K562 (cell line): Measurements from ENCODE around the gene SLC10A3. TPM values are rescaled to one million over a fixed set of nuclear protein-coding genes. Genes with fewer than 3 reads are reported as not detected.

Source experiments
- ATAC-seq: fragments of 200-7000 bp; cut with Tn5 transposase; 3 replicates; pipeline ENCODE4 v1.9.1; 2020; ENCODE audit warnings: moderate library complexity
- Bru-seq: library from RNA; stranded (reverse); fragments of 400-500 nt; gene quantifications from one replicate; lab custom pipeline; 2021; lab: Mats Ljungman, UMichigan
- BruChase-seq, 2 experiments: library from RNA; stranded (reverse); fragments of 400-500 nt; gene quantifications; one replicate each; lab custom pipeline; 2021; lab: Mats Ljungman, UMichigan
- BruUV-seq: library from RNA; stranded (reverse); fragments of 400-500 nt; replicated peaks from 2 replicates; lab custom pipeline; 2021; lab: Mats Ljungman, UMichigan
- CTCF ChIA-PET: fragments of 300-600 bp; formaldehyde crosslinking; extraction: SDS; loops from one replicate; lab custom pipeline; 2021; ENCODE audit warnings: low intra/inter-chr PET ratio; lab: Yijun Ruan, JAX
- POLR2A ChIA-PET: fragments of 300-600, 350-650 bp; sonication (Branson Sonifier 250); formaldehyde crosslinking; extraction: SDS; loops from one replicate; lab custom pipeline; 2021; ENCODE audit warnings: antibody characterized with exemption, inconsistent platforms; lab: Yijun Ruan, JAX
- DNase-seq, 4 experiments: peaks; one replicate each; pipeline versions ENCODE4 v3.0.0 to v3.0.0-alpha.2; 2011 to 2018; ENCODE audit warnings: low spot score in 3 of 4, mixed read lengths in 3 of 4; ENCODE audit errors: extremely low read depth in 1 of 4
- FAIRE-seq: peaks from 2 replicates; lab custom pipeline; 2011; peaks lifted over from hg19 to GRCh38; lab: Jason Lieb, UNC
- H2AFZ ChIP-seq: 2 replicates; pipeline ENCODE4 v1.6.0; 2011; ENCODE audit warnings: low read depth, low read length, control low read depth, inconsistent platforms
- H3K27ac ChIP-seq: fragments of 200-600 bp; 3 replicates; pipeline ENCODE4 v1.8.0; 2011; ENCODE audit warnings: low read depth, mild to moderate bottlenecking, control low read depth, inconsistent platforms, low read length, moderate library complexity, mixed read lengths; ENCODE audit errors: extremely low read depth
- H3K27me3 ChIP-seq, 2 experiments: fragments of 300-600 bp in 1 of 2; 2 replicates in 1 of 2; 3 replicates in 1 of 2; pipeline versions ENCODE4 v1.6.0 to v1.8.0; 2011; ENCODE audit warnings: inconsistent platforms in 2 of 2, low read length in 2 of 2, mild to moderate bottlenecking in 1 of 2, mixed read lengths in 1 of 2, moderate library complexity in 1 of 2; ENCODE audit not compliant: control insufficient read depth in 2 of 2, insufficient read depth in 2 of 2
- H3K36me3 ChIP-seq: fragments of 300-600 bp; 3 replicates; pipeline ENCODE4 v1.8.0; 2011; ENCODE audit warnings: mild to moderate bottlenecking, low read length, inconsistent platforms; ENCODE audit not compliant: control insufficient read depth, insufficient read depth
- H3K4me1 ChIP-seq, 2 experiments: fragments of 200-600 bp in 1 of 2; replicated peaks in 1 of 2; 2 replicates in 1 of 2; 3 replicates in 1 of 2; pipeline versions ENCODE4 v1.5.1 to v1.8.0; 2011; ENCODE audit warnings: inconsistent platforms in 2 of 2, low read length in 2 of 2, mild to moderate bottlenecking in 1 of 2, mixed read lengths in 1 of 2, moderate library complexity in 1 of 2; ENCODE audit not compliant: control insufficient read depth in 2 of 2, insufficient read depth in 2 of 2
- H3K4me2 ChIP-seq: 2 replicates; pipeline ENCODE4 v1.6.1; 2011; ENCODE audit warnings: low read length, control low read depth, inconsistent platforms, mixed read lengths; ENCODE audit not compliant: insufficient read depth
- H3K4me3 ChIP-seq: fragments of 200-600 bp; sonication (generic), shearing (Covaris generic); 2 replicates; pipeline ENCODE4 v1.5.1; 2016; ENCODE audit warnings: control low read depth, inconsistent platforms
- H3K79me2 ChIP-seq: fragments of 200-600 bp; 3 replicates; pipeline ENCODE4 v1.8.0; 2011; ENCODE audit warnings: low read length, inconsistent platforms; ENCODE audit not compliant: control insufficient read depth, insufficient read depth
- H3K9ac ChIP-seq, 2 experiments: 2 replicates each; pipeline versions ENCODE4 v1.6.0 to v1.6.1; 2011; ENCODE audit warnings: low read depth in 2 of 2, low read length in 2 of 2, control low read depth in 1 of 2, inconsistent platforms in 1 of 2, mild to moderate bottlenecking in 1 of 2, mixed read lengths in 1 of 2; ENCODE audit not compliant: insufficient read depth in 1 of 2
- H3K9me1 ChIP-seq: one replicate; pipeline ENCODE4 v1.6.0; 2011; ENCODE audit warnings: inconsistent platforms, mild to moderate bottlenecking, low read length, moderate library complexity; ENCODE audit not compliant: control insufficient read depth, insufficient read depth
- H3K9me3 ChIP-seq: replicated peaks from 2 replicates; pipeline ENCODE4 v1.5.1; 2011; ENCODE audit warnings: low read depth, low read length, inconsistent platforms; ENCODE audit not compliant: control insufficient read depth, insufficient read depth
- H4K20me1 ChIP-seq: replicated peaks from 2 replicates; pipeline ENCODE4 v1.6.1; 2011; ENCODE audit warnings: low read length, inconsistent platforms, mixed read lengths; ENCODE audit not compliant: control insufficient read depth, insufficient read depth
- CBX2 ChIP-seq: fragments of 200-600 bp; sonication (generic); IDR thresholded peaks from one replicate; pipeline ENCODE4 v1.6.1; 2012; ENCODE audit warnings: mild to moderate bottlenecking, low read length, inconsistent platforms; ENCODE audit not compliant: insufficient read depth, poor library complexity, severe bottlenecking
- CEBPG ChIP-seq, 3 experiments: fragments of 200-800 bp in 1 of 3; sonication (Bioruptor generic) in 1 of 3; sonication (generic) in 1 of 3; formaldehyde crosslinking in 1 of 3; IDR thresholded peaks in 2 of 3; conservative IDR thresholded peaks in 1 of 3; 2 replicates each; pipeline versions ENCODE4 v1.6.1 to v1.8.0; 2016 to 2022; ENCODE audit warnings: missing compliant biosample characterization in 2 of 3, missing genetic modification characterization in 2 of 3, mild to moderate bottlenecking in 1 of 3, missing genetic modification reagents in 1 of 3
- KLF10 ChIP-seq: fragments of 250-450 bp; sonication (Bioruptor Pico); IDR thresholded peaks from 2 replicates; pipeline ENCODE4 v1.6.1; 2021; ENCODE audit warnings: matching md5 sums
- MIER1 ChIP-seq: fragments of 450-650 bp; IDR thresholded peaks from 2 replicates; pipeline ENCODE4 v1.6.1; 2016; ENCODE audit warnings: antibody characterized with exemption, mild to moderate bottlenecking, low read depth
- NBN ChIP-seq: fragments of 450-650 bp; IDR thresholded peaks from 2 replicates; pipeline ENCODE4 v1.6.1; 2016; ENCODE audit warnings: low read depth, mild to moderate bottlenecking
- NELFE ChIP-seq: IDR thresholded peaks from 2 replicates; pipeline ENCODE4 v1.6.1; 2011; ENCODE audit warnings: mild to moderate bottlenecking; ENCODE audit not compliant: insufficient read depth, insufficient read length
- NFIC ChIP-seq: fragments of 450-650 bp; IDR thresholded peaks from 2 replicates; pipeline ENCODE4 v1.6.1; 2017; ENCODE audit warnings: mild to moderate bottlenecking, inconsistent platforms
- POLR2AphosphoS5 ChIP-seq: IDR thresholded peaks from 2 replicates; pipeline ENCODE4 v1.6.1; 2011; ENCODE audit warnings: mild to moderate bottlenecking, low read depth, low read length, moderate library complexity; ENCODE audit not compliant: control insufficient read depth, insufficient read depth
- RBM15 ChIP-seq: fragments of 200-400 bp; formaldehyde crosslinking; IDR thresholded peaks from 2 replicates; pipeline ENCODE4 v1.6.1; 2018; ENCODE audit warnings: mild to moderate bottlenecking, low read length, moderate library complexity; ENCODE audit not compliant: insufficient read depth
- SAFB2 ChIP-seq: fragments of 200-400 bp; formaldehyde crosslinking; IDR thresholded peaks from 2 replicates; pipeline ENCODE4 v1.6.1; 2018; ENCODE audit warnings: borderline replicate concordance, low read length, low read depth, moderate library complexity; ENCODE audit not compliant: severe bottlenecking
- STAT5B ChIP-seq: fragments of 250-450 bp; sonication (Bioruptor Pico); IDR thresholded peaks from 2 replicates; pipeline ENCODE4 v1.8.0; 2021; ENCODE audit warnings: mild to moderate bottlenecking, inconsistent platforms
- TSC22D4 ChIP-seq: fragments of 450-650 bp; IDR thresholded peaks from 2 replicates; pipeline ENCODE4 v1.6.1; 2016; ENCODE audit warnings: missing genetic modification characterization, missing biosample characterization, control low read depth
- WGBS: fragments of 100-300 bp; shearing (Covaris generic); methylation state at CpG from one replicate; pipeline ENCODE4 v1.1.6; 2016; ENCODE audit warnings: low coverage, mixed read lengths; ENCODE audit not compliant: insufficient coverage; ENCODE audit errors: missing lambda C conversion rate; 5-methylcytosine and 5-hydroxymethylcytosine counted together
- in situ Hi-C: fragments of 300-500 bp; cut with MboI; formaldehyde crosslinking; loops from 4 replicates; pipeline ENCODE4 v1.15.0; 2018; ENCODE audit warnings: inconsistent platforms, mixed read lengths
- intact Hi-C: fragments of 100-400 bp; cut with micrococcal nuclease; formaldehyde crosslinking; loops from 2 replicates; pipeline ENCODE4 v1.14.2; 2022
- long read RNA-seq, 3 experiments: library from polyadenylated mRNA in 2 of 3; library from RNA in 1 of 3; unstranded in 2 of 3; stranded (forward) in 1 of 3; transcript quantifications; one replicate each; pipeline ENCODE4 v2.0.0, GENCODE V29; 2019 to 2022
- polyA minus RNA-seq, 3 experiments: library from RNA; depleted of rRNA, polyadenylated mRNA; stranded (reverse); fragments of >200 nt; gene quantifications; 2 replicates each; pipeline ENCODE4 v1.2.3, GENCODE V29; 2011
- polyA plus RNA-seq, 8 experiments: library from polyadenylated mRNA; depleted of rRNA in 4 of 8; stranded (reverse) in 5 of 8; unstranded in 3 of 8; fragments of >200 nt; fragmentation: Nextera tagmentation in 2 of 8; fragmentation: Illumina TruSeq in 1 of 8; extraction: Ambion mirVana in 2 of 8; extraction: Trizol in 1 of 8; gene quantifications; 2 replicates each; pipeline versions ENCODE4 v1.2.1 to v1.2.3, GENCODE V29; 2011 to 2014; ENCODE audit warnings: inconsistent platforms in 1 of 8, missing spikeins in 1 of 8
- total RNA-seq, 7 experiments: library from RNA; depleted of rRNA in 6 of 7; stranded (reverse); fragments of >200 nt in 6 of 7; fragmentation: Illumina TruSeq in 2 of 7; extraction: Trizol in 2 of 7; gene quantifications; 2 replicates each; pipeline versions ENCODE4 v1.2.1 to v1.2.3, GENCODE V29; 2011 to 2021; ENCODE audit warnings: low replicate concordance in 1 of 7
- TF ChIP-seq, protein P1 (sequence below): sonication (generic); formaldehyde crosslinking; IDR thresholded peaks from 2 replicates; pipeline ENCODE4 v1.8.0; 2022; ENCODE audit warnings: mild to moderate bottlenecking, missing genetic modification reagents, borderline replicate concordance

Gene SLC10A3
- 11.1 and 43.4 TPM in 2 replicates for total RNA-seq (2011; cell fraction: chromatin; rRNA removed; ENCODE audit: low replicate concordance)
- 58.4 and 62.9 TPM in 2 replicates for total RNA-seq (2011; cell fraction: nucleolus; rRNA removed)
- 27.9 and 31.5 TPM in 2 replicates for total RNA-seq (2011; cell fraction: nucleoplasm; rRNA removed)
- 21.7 and 28.6 TPM in 2 replicates for total RNA-seq (2014; rRNA removed)
- 5.5 and 9.6 TPM in 2 replicates for total RNA-seq (2014; rRNA removed; fragmentation: Illumina TruSeq; extraction: Trizol)
- total RNA-seq (2015; rRNA removed; fragmentation: Illumina TruSeq; extraction: Trizol) = 19.7 and 20.7 TPM in 2 replicates
- total RNA-seq (2021) = 30.6 and 31.6 TPM in 2 replicates
- 10.7 and 15.1 TPM in 2 replicates for polyA plus RNA-seq (2011; rRNA removed)
- polyA plus RNA-seq (2011; cell fraction: cytosol; rRNA removed) = 16.7 and 48.0 TPM in 2 replicates
- polyA plus RNA-seq (2011; cell fraction: nucleus; rRNA removed) = 25.2 and 42.1 TPM in 2 replicates
- 32.7 and 34.9 TPM in 2 replicates for polyA plus RNA-seq (2012)
- polyA plus RNA-seq (2014; fragmentation: Illumina TruSeq; extraction: Trizol) = 16.7 and 33.1 TPM in 2 replicates
- polyA plus RNA-seq (2014; fragmentation: Nextera tagmentation; extraction: Ambion mirVana) = 1 to 10 TPM; 5.2 to 6.0 TPM
- polyA plus RNA-seq (2014; rRNA removed) = 26.2 and 33.4 TPM in 2 replicates
- polyA minus RNA-seq (2011; rRNA and poly(A)+ RNA removed) = 4.8 and 7.1 TPM in 2 replicates
- 14.8 and 15.9 TPM in 2 replicates for polyA minus RNA-seq (2011; cell fraction: cytosol; rRNA and poly(A)+ RNA removed)
- 13.5 and 16.4 TPM in 2 replicates for polyA minus RNA-seq (2011; cell fraction: nucleus; rRNA and poly(A)+ RNA removed)
- percentile 78 among the genes with signal in this experiment for Bru-seq, nascent RNA
- BruChase-seq, experiment 1, labeled RNA remaining after a 2-hour chase = percentile 68 among the genes with signal in this experiment
- BruChase-seq, experiment 2, labeled RNA remaining after a 6-hour chase = percentile 78 among the genes with signal in this experiment
- long read RNA-seq, experiment 1, transcript SLC10A3-204 (3 exons, 1,862 nt) = minor isoform, 19 of 360 reads
- long read RNA-seq, experiment 1, transcript SLC10A3-202 (4 exons, 1,763 nt) = minor isoform, 5 of 360 reads
- long read RNA-seq, experiment 1, transcript SLC10A3-201 (2 exons, 2,161 nt) = major isoform, 251 of 360 reads
- long read RNA-seq, experiment 1, partial matches to known transcripts = 83 of 360 reads
- long read RNA-seq, experiment 1, other reads (novel, unspliced or antisense) = 2 of 360 reads
- long read RNA-seq, experiment 2, transcript SLC10A3-201 (2 exons, 2,161 nt) = major isoform, 37 of 69 reads
- long read RNA-seq, experiment 2, partial matches to known transcripts = 8 of 69 reads
- long read RNA-seq, experiment 2, other reads (novel, unspliced or antisense) = 20 of 69 reads
- long read RNA-seq, experiment 3, transcript SLC10A3-201 (2 exons, 2,161 nt) = major isoform, 9 of 18 reads
- long read RNA-seq, experiment 3, partial matches to known transcripts = 1 of 18 reads
- long read RNA-seq, experiment 3, other reads (novel, unspliced or antisense) = 5 of 18 reads

DNA sequence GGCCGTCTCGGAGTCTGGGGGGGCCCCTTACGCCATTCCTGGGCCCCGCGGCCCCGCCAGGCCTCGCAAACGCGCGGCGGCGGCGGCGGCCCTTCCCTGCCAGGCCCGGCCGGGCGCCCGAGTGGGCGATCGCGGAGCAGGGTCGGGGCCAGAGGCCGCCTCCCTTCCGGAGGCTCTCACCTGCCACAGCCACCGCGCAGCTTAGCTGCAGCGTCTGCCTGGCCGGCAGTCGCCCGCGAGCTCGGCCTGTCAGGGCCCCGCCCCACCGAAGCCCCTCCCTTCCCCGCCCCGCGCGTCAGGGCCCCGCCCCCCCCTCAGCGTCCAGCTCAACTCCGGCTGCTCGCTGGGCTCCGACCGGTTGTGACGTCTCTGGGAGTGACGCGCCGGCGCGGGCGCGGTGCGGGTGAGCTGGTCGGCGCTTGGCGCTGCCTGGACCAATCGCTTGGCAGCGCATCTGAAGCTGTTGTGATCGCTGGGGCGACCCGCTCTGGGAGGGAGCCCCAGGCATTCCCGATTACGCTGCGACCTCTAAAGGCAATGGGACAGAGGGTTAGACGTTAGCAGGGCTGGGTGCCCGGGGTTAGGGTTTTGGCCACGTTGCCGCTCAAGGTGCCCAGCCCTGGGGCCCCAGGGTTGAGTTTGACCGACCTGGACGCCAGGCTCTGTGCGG lies at the start of gene SLC10A3:
Gene SLC10A3 (minus strand): TSS at position 216 of the 670 bp plus-strand sequence. CDS start 1,689 bp downstream, outside the sequence.
- peak within 1 kb of the TSS; percentile 85 to 98 for H3K9ac ChIP-seq
- peaks cover 46% of the 10 kb centered on the region for H3K79me2 ChIP-seq
- DNase-seq (peak; percentile 87 to 96 (median 90)), FAIRE-seq (peak; percentile 92), ATAC-seq (peak; percentile 85)
- H3K4me1 ChIP-seq = peaks cover 36 to 73% of the 10 kb centered on the region in 2 experiments; a peak in 4 of 5 replicates
- peaks cover 7% of the 10 kb centered on the region; the same call in 1 of the 2 replicates for H4K20me1 ChIP-seq
- no peaks in the 10 kb centered on the region for H3K27me3 ChIP-seq
- H3K4me3 ChIP-seq = peak within 1 kb of the TSS; percentile 72
- peak within 1 kb of the TSS; percentile 93 for H3K4me2 ChIP-seq
- peaks cover 26% of the 10 kb centered on the region for H3K36me3 ChIP-seq
- in situ Hi-C loops = no loop called here
- ChIA-PET POLR2A (interaction anchor here (0.6 to 2.7 kb wide), 13 partner anchors 9 to 119 kb away, joined by 3 to 8 read pairs (median 4); no protein-coding TSS in a partner anchor), CTCF (no interaction called here)
- H3K9me1 ChIP-seq = no peaks in the 10 kb centered on the region
- no TSS peak for BruUV-seq
- intact Hi-C loops = loop anchor here (5.0 to 10.0 kb wide), 2 partner anchors 37 to 116 kb away; partner anchors contain the start of genes EMD and FLNA
- peak within 1 kb of the TSS; percentile 87 for H3K27ac ChIP-seq
- 0% methylated on average over 22 of the region's 71 CpGs for WGBS
- peak within 1 kb of the TSS; percentile 59 for H2AFZ ChIP-seq
- no peaks in the 10 kb centered on the region for H3K9me3 ChIP-seq
- TF ChIP-seq CEBPG (CRISPR knock-in tag; IDR thresholded peaks at IDR 0.05) (no peak), CEBPG (tag; conservative IDR thresholded peaks at IDR 0.05 in 1 of 2, IDR thresholded peaks at IDR 0.05 in 1 of 2) (no peak), POLR2AphosphoS5 (peak; percentile 60), RBM15 (no peak), KLF10 (CRISPR knock-in tag) (no peak), SAFB2 (no peak), NELFE (no peak), STAT5B (no peak), CBX2 (no peak), MIER1 (no peak), NBN (no peak), TSC22D4 (no peak), NFIC (0 out of 2 replicates have a peak, but pooled peaks have one; percentile 3)
- TF ChIP-seq, protein P1, sequence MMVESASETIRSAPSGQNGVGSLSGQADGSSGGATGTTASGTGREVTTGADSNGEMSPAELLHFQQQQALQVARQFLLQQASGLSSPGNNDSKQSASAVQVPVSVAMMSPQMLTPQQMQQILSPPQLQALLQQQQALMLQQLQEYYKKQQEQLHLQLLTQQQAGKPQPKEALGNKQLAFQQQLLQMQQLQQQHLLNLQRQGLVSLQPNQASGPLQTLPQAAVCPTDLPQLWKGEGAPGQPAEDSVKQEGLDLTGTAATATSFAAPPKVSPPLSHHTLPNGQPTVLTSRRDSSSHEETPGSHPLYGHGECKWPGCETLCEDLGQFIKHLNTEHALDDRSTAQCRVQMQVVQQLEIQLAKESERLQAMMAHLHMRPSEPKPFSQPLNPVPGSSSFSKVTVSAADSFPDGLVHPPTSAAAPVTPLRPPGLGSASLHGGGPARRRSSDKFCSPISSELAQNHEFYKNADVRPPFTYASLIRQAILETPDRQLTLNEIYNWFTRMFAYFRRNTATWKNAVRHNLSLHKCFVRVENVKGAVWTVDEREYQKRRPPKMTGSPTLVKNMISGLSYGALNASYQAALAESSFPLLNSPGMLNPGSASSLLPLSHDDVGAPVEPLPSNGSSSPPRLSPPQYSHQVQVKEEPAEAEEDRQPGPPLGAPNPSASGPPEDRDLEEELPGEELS (CRISPR knock-in tag) = no peak
